ENCODE measurements around the gene CEP112.

DNA sequence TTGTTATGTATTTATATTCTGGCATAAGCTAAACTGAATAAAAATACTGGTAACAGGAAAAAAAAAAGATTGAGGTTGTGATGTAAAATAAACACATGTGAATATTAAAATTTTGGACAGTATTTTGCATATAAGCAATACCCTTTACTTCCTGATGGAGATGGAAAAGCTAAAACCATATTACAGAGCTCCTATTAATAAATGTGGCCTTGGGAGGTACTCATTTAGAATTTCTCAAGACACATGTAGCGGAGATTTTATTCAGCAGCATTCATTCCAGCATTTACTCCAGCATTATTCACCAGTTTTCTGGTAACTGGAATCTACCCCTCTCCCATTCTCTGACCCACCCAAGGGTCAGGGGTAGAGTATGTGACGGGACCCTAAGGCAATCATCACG lies 536.2 kb downstream of the CEP112 start:
- TF ChIP-seq, protein P1, sequence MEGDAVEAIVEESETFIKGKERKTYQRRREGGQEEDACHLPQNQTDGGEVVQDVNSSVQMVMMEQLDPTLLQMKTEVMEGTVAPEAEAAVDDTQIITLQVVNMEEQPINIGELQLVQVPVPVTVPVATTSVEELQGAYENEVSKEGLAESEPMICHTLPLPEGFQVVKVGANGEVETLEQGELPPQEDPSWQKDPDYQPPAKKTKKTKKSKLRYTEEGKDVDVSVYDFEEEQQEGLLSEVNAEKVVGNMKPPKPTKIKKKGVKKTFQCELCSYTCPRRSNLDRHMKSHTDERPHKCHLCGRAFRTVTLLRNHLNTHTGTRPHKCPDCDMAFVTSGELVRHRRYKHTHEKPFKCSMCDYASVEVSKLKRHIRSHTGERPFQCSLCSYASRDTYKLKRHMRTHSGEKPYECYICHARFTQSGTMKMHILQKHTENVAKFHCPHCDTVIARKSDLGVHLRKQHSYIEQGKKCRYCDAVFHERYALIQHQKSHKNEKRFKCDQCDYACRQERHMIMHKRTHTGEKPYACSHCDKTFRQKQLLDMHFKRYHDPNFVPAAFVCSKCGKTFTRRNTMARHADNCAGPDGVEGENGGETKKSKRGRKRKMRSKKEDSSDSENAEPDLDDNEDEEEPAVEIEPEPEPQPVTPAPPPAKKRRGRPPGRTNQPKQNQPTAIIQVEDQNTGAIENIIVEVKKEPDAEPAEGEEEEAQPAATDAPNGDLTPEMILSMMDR (IDR thresholded peaks at IDR 0.05; ENCODE audit: insufficient read depth, low read depth, low read length), result no peak
- TF ChIP-seq EZH2 (IDR thresholded peaks at IDR 0.05; ENCODE audit: insufficient read depth, low read length), result no peak

Measured in astrocyte (in vitro differentiated cells and primary cell).